NCI-H1105 (cell line): ENCODE data around the gene LINS1.
A peak's percentile ranks its signal among the peaks of the same experiment; 100 is the strongest.

Source experiments
- DNase-seq: peaks from one replicate; lab custom pipeline; 2025; lab: John Stamatoyannopoulos, UW

The LINS1 gene

GRCh38 chr15:100547961-100548360 is 54.0 kb downstream of the LINS1 start:
- DNase-seq, result no peak

GRCh38 chr15:100544946-100545345 is 57.0 kb downstream of the LINS1 start:
- no peak for DNase-seq

DNA sequence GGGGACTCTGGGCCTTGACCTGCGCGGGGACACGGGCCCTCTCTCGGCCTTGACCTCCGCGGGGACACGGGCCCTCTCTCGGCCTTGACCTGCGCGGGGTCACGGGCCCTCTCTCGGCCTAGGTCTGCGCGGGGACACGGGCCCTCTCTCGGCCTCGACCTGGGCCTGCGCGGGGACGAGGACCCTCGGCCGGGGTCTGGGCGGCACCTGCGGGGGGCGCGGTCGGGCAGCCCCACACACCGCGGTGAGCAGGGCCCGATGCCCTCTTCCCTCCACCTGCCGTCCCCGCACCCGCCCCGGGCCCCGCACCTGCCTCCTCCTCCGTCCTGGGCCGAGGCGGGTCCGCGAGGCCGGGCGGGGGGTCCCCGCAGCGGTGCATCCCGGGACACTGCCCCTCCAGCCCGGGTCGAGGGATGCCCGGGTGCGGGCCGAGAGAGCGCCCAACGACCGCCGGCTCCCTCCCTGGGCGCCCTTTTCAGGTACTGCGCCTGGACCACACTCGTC is 57.6 kb downstream of the LINS1 start:
- no peak for DNase-seq

DNA sequence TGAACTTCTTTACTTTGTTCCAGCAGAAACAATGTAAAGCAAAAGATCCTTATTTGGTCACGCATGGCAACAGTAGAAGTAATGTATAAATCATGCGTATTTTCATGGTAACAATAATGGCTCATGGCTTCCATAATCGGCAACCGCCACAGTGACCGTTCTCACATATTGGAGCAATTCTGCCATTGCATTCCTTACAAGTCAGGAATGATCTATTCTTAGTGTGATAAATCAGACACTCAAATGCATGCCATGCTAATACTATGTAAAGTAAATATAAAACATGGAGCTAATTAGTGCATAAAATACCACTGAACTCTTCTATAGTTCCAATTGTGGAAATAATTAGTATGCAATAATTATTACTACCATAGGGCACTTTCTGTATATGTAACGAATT is 59.7 kb downstream of the LINS1 start:
- no peak for DNase-seq

DNA sequence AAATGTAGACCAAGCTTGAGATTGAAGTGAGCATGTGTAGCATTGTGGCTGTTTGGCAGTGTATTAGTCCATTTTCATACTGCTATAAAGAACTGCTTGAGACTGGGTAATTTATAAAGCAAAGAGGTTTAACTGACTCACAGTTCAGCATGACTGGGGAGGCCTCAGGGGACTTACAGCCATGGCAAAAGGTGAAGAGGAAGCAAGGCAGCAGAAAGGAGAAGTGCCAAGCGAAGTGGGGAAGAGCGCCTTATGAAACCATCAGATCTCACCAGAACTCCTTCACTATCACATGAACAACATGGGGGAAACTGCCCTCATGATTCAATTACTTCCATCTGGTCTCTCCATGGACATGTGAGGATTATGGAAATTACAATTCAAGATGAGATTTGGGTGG is 64.7 kb downstream of the LINS1 start:
- DNase-seq, result no peak

DNA sequence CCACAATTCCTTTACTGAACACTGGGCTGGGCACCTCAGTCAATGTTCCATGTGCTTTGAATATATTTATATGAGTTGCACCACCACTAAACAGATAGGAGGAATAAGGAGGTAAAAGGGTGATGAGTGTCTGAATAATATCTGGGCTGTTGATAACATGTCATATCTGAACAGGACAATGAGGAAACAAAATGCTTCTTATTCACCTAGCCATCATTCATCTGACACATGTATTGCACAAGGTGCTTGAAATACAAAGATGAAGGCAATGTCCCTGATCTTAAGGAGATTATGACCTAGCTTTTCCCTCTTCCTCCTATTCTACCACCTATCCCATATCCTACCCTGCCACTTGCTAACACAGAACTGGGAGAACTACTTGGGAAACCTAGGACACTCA is 65.3 kb downstream of the LINS1 start:
- DNase-seq, result no peak

DNA sequence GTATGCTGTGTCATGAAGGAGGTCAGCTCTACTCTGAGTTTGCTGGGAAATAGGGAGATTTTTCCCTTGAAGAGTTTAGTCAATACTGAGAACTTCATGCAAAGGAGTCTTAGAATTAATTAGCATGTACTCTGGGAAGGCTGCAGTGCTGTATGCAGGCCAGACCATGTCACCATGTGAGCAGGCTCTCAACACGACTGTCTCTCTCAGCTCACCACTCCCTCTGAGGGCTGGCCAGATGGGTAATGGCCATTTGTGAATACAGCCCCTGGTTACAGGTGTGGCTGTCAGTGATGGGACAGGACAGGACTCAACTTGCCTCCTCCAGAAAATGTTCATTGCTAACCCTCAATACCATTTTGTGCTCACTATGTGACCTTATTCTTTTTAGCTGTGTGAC is 68.1 kb downstream of the LINS1 start:
- DNase-seq, result no peak

DNA sequence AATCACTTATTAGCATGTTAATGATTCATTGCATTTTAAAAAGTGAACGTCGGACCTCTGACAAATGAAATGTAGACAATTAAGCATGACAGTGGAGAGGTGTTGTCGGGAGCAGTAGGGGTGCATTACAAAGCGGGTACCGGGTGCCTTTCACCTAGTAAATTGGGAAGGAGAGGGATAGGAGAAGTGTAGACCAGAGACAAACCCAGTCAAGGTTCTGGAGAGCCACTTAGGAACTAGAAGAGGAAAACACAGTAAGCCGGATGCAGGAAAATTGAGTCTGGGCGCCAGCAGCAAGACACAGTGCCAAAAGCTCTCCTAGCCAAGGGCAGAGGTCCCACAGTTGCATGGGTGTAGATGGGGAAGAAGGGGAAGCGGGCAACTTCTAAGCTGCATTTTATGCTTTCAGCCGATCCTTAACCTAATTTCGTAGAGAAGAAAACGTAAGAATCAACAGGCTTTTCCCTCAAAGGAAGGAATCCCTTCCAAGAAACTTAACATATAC is 70.1 kb downstream of the LINS1 start:
- DNase-seq, result no peak

- DNase-seq, result no peak
Observed at GRCh38 chr15:100531204-100531603, 70.8 kb downstream of the LINS1 start.

GRCh38 chr15:100529556-100529955 is 72.4 kb downstream of the LINS1 start:
- DNase-seq, result no peak

DNA sequence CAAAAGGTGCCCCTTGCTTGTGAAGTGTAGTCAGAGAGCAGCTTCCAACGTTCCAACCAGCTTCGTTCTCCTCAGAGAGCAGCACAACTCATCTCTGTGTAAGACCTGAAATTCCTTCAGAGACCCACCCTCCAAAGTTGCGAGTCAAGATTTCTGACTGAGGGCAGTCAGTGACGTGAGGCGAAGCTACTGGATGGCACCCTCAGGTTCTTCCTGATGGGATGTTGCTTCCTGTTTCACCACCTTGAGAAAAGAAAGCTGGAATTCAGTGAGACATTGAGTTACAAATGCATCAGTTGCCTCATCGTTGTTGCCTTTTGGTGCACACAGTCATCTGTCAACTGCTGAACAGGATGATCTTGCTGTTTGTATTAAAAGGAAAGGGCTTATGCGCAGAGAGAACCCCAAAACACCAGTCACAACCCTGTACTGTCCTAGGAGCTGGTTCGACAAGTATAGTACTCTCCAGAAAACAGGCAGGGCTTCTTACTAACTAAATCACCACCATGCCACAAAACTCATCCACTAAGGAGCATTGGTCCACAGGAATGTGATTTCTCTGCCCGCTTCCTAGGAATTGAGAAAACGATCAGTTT is 73.1 kb downstream of the LINS1 start, which contains the start of gene CERS3:
Gene CERS3, minus strand, starts transcription at position 118 of the 596 bp plus-strand sequence. CDS start 27,101 bp downstream, outside the sequence.
- no peak for DNase-seq

DNA sequence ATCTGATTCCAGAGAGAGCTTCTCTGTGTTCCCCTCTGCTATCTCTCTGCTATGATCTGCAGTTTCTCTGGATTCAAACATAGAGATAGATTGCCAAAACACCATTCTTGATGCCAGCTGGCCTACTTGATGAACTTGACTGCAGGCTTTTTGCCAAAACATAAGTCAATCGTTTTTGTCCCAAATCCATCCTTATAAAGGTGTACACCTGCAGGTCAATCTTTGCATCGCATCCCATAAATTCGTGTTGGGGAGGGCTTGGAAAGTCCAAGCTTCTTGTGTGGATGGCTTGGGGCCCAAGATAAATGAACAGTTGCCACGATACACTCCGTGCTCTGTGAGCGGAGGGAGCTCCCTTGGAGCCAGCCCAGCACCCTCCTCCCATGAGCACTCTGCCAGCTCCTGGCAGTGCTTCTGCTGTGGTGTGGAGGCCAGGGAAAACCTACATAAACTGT is 75.9 kb downstream of the LINS1 start:
- peak; percentile 66 for DNase-seq

DNA sequence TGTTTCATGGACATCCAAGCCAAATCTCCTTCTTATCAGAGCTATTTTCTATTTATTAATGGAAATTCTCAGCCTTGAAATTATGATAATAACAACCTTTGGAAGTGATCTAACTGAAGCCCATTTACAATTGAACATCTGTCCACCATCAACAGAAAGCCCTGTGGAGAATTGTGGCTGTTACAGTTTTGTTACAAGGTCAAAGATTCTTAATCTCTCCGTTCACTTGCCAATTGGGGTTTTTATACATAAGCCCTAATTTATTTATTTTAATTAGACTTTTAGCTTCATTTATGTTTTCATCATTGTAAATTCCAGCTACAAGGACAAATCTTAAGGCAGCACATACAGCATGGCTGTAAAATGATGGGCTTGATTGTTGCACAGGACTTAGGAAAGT is 76.5 kb downstream of the LINS1 start:
- DNase-seq, result no peak

GRCh38 chr15:100524326-100524725 is 77.7 kb downstream of the LINS1 start:
- no peak for DNase-seq

GRCh38 chr15:100521907-100522306 is 80.1 kb downstream of the LINS1 start:
- no peak for DNase-seq

DNA sequence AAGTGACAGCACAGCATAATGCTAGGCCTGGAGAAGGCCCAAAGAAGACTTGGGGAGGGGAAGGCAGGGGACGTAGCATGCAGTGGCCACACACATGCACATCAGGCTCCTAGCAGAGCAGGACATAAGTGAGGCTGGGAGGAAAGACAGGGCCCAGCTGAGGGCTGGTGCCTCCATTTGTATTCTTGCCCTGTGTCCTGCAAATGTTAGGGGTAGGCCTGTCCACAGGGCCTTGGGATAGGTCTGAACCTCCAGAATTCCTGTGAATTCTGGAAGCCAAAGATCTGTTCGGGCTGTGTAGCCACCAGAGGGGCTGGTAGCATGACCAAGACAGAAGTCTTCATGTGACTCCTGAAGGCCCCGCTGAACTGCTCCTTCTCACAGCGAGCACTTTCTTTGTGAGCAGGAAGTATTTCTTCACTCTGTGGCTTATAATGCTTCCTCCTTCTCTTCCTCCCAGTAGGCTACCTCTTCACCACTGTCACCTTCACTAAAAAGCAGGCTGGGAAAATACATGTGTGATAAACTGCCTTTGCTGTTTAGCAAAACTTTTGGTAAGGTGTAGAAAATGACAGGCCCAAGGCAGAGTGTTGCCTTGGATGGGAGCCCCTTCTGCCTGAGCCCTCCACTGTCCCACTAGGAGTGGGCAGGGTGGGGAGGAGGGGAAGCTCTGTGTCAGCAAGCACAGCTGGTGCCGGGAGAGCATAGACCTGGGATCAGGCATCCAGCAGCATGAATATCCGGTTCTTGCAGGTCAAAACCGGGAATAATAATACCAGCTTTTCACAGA is 81.7 kb downstream of the LINS1 start:
- no peak for DNase-seq

- no peak for DNase-seq
Observed at GRCh38 chr15:100517846-100518245, 84.1 kb downstream of the LINS1 start.
